ENCODE data around the gene CGNL1.

Gene CGNL1, protein sequence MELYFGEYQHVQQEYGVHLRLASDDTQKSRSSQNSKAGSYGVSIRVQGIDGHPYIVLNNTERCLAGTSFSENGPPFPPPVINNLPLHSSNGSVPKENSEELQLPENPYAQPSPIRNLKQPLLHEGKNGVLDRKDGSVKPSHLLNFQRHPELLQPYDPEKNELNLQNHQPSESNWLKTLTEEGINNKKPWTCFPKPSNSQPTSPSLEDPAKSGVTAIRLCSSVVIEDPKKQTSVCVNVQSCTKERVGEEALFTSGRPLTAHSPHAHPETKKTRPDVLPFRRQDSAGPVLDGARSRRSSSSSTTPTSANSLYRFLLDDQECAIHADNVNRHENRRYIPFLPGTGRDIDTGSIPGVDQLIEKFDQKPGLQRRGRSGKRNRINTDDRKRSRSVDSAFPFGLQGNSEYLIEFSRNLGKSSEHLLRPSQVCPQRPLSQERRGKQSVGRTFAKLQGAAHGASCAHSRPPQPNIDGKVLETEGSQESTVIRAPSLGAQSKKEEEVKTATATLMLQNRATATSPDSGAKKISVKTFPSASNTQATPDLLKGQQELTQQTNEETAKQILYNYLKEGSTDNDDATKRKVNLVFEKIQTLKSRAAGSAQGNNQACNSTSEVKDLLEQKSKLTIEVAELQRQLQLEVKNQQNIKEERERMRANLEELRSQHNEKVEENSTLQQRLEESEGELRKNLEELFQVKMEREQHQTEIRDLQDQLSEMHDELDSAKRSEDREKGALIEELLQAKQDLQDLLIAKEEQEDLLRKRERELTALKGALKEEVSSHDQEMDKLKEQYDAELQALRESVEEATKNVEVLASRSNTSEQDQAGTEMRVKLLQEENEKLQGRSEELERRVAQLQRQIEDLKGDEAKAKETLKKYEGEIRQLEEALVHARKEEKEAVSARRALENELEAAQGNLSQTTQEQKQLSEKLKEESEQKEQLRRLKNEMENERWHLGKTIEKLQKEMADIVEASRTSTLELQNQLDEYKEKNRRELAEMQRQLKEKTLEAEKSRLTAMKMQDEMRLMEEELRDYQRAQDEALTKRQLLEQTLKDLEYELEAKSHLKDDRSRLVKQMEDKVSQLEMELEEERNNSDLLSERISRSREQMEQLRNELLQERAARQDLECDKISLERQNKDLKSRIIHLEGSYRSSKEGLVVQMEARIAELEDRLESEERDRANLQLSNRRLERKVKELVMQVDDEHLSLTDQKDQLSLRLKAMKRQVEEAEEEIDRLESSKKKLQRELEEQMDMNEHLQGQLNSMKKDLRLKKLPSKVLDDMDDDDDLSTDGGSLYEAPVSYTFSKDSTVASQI

DNA sequence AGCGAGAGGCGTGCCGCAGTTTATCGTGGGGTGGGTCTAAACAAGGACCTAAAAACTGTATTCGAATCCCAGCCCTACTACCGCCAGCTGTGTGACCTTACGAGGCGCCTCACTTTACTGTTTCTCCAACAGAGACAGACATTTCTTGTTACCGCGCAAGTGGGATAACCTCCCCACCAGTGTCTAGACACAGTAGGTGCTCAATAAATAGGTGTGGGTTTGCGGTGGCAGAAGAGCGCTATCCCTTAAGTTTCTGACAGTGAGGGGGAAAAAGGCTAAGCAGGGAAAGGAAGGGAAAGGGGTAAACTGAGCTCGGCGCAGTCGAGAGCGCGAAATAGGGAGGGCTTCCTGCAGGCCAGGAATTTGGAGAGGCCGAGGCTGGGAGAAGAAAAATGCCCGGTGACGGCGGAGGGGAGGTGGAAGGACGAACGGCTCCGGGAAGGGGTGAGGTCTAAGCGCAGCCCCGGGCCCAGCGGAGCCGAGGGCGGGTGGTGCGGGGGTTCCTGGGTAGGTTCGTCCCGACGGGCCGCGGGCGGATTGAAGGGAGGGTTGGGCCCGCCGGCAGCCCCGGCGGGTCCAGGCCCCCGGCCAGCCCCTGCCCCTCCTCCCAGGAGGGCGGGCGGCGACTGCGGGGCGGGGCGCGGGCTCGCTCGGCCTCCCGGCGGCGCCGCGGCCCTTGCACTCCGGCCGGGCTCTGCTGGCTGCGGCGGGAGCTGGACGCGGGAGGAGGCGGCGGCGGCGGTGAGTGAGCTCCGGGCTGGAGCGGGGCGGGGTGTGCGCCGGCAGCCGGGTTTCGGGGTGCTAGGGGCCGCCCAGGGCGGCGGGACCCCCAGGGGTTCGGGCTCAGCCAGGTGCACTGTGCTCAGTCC, at the start of gene CGNL1:
TSS of gene CGNL1 (plus strand) at position 679 of the 869 bp plus-strand sequence. CDS start 61,495 bp downstream, outside the sequence.
- DNase-seq, result no peak

DNA sequence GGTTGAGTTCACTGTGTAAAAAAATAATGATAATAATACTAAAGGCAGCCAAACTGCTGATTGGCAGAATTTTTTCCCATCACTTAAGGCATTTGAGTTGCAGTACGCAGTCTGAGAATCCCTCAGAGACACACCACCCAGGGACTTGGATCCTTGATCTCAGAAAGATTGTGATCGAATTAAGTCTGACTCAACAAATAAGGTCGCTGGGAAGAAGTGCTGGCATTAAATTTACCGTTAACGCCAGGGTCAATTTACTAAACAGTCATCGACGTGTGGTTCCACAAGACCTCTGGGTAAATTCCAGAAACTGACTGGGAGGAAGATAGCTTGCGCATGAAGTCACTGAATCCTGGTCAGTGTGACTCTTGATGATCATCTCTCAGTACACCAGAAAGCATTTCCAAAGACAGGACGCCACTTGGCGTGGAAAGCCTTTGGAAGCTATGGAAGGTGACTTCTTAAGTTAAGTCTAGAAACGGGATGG, 48.3 kb upstream of the CGNL1 start:
- DNase-seq, result no peak

DNA sequence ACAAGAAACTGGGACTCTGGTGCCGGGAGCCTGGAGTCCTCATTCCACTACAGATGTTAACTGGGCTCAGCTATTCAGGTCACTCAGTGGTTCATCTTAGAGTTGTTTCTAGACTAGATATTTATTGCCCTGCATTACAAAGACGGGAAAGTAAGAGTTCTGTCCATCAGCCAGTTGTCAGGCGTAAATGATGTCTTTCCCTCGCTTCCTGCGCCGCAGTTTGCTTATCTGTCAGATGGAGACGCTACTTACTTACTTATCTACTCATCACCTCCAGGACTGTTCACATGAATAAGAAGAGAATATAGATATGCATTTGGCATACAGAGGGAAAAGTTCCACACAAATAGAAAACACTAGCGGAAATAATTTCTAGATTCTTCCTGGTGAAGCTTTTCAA, 47.8 kb upstream of the CGNL1 start:
- DNase-seq, result no peak

DNA sequence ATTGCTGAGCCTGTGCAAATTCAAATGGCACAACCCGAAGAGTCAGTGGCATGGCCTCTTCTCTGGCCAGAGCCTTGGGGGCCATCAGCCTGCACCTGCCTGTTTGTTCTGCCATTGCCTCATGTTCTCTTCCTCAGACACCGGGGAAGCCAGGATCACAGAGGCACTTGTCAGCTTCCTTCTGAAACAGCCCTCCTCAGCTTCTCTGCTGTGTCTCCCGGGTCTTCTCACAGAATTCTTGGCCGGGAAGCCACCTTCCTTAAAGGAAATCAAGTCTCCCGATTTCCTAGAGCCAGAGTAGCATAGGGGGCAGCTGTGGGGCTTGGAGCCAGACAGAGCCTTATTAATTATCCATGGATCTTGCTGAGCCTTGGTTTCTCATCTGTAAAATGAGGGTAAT, 47.4 kb upstream of the CGNL1 start:
- DNase-seq, result no peak

DNA sequence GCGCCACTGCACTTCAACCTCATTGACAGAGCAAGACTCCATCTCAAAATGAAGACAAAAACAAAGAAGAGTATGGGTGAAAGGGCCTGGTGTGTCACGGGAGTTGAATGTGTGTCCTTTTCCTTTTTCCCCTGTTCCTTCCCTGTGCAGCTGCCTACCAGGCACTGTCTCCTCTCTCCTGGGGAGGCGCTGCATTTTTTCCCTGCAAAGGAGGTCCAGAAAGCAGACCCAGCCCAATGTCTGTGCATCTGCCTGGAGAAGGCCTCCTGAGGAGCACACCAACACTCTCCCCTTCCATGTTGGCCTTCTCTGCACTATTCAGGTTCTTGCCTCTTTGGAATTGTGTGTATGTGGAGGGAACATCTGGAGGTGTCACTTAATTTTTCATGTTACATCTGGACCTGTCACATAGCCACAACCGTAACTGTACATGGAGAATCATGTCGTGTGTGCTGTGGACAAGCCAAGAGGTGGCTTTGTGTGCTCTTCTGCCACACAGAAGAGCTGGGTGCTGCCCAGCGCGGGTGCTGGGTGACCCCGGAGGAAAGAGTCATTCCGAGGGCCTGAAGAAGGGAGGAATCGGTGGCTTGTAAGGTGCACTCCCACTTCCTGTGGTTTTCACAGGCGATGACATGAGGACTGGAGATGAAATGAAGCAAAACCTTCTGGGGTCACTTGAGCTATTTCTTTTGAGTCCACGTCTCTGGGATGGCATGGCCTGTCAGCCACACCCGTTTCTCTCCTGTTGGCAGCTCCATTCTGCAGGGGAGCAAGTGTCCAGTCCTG, 46.5 kb upstream of the CGNL1 start:
- no peak for DNase-seq

DNA sequence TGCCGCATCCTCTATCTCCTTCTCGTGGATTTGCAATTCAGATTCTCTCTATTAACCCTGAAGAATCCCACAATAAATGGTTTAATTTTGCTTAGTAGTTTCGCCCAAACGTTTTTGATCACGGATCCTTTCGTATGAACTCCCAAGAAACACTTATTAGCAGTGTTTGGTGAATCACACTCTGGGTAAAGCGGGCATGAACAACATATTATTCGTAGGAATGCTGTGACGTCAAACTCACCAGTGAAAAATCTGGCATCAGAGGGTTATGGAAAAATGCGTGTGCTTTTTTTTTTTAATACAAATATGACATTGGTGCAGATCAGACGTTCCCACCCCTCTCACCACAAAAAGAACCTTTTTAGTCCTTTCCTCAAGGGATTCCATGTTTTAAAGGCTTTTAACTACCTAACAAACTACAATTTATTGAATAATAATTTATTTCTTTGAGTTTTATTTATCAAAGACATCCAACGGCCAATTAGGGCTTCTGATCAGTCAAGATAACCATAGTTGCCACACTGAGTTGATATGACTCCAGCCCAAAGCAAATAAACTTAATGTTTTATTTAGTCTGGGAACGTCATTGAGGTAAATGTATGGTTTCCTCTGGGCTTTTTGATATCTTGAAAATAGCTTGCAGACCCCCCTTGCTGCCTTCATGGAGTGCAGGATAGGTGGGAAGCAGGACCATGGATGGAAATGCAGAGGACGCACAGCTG, 45.5 kb upstream of the CGNL1 start:
- DNase-seq, result no peak

DNA sequence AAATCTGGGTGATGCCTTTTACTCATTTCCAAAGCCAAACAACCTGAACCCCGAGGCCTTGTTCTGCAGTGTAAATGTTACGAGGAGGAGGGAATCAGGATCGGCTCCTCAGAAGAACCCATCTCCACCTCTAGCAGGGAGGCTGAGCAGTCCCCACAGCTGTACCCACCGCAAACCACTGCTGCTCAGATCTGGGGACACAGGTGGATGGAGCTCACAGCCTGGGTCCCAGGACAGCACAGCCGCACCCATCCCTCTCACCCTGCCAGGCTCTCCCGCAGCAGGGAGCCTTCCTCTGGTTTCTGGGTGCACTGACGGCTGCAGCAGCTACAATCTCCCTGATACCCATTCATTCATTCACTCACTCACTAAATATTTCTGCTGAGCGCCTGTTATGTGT, 44.0 kb upstream of the CGNL1 start:
- DNase-seq, result no peak

DNA sequence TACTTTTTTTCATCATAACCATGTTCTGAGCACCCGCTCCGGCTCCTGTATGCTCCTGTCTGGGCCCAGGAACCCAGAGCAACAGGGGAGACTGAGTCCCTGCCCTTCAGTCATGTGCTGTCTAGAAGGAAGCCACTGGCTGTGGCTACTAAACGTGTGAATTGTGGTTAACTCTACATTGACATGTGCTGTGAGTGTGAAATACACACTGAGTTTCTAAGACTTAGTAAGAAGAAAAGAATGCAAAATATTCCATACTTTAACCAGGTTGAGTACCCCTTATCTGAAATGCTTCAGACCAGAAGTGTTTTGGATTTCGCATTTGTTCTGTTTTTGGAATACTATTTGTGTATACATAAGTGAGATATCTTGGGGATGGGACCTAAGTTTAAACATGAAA, 42.8 kb upstream of the CGNL1 start:
- no peak for DNase-seq

DNA sequence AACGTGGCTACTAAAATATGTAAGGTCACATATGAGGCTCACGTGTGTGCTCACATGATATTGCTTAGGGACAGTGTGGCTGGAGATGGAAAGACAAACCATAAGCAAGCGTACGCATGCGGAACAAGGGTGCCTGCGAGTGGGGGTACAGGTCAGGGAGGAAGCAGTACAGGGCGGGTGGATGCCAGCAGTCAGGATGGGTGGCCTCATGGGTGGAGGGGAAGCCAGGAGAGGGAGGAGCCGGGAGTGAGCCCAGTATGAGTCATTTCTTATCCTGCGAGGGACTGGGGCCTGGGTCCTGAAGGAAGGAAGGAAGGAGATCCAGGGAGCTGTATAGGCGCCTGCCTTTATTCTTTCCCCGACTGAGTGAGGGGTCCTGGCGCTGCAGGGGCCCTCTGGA, 42.0 kb upstream of the CGNL1 start:
- no peak for DNase-seq

DNA sequence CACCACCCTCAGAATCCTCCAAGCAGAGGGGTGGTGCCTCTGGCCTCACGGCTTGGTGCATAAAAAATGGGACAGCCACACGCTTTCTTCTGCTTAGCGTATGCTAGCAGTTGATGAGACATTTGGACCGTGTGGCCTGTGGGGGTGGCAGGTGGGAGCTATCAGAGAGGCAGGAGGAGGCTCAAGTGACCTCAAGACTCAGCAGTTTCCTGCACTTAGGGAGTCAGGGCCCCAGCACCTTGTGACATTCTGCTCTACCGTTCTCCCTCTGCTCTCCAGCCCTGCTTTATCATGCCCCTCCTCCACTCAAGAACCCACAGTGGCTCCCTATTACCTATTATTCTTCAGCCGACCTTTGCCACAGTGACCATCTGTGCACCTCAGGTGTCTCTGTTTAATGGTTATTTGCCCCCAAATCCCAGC, 41.0 kb upstream of the CGNL1 start:
- DNase-seq, result no peak

DNA sequence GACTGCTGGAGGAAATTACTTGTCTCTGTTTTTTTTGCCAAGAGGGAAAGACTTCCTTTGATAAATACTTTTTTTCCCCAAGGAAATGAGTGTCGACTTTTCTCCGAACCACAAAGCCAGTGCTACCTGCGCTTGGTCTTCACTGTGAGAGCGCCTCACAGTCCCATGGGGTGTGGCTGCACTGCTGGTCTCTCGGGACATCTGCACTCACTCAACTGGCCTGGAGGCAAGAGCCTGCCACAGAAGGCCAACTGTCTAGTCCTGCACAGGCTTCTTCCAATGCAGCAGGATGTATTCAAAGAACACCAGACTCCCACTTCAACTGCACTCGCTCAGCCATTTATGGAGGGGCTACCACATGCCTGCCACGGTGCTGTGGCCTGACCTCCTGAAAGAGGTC, 40.6 kb upstream of the CGNL1 start:
- DNase-seq, result no peak

DNA sequence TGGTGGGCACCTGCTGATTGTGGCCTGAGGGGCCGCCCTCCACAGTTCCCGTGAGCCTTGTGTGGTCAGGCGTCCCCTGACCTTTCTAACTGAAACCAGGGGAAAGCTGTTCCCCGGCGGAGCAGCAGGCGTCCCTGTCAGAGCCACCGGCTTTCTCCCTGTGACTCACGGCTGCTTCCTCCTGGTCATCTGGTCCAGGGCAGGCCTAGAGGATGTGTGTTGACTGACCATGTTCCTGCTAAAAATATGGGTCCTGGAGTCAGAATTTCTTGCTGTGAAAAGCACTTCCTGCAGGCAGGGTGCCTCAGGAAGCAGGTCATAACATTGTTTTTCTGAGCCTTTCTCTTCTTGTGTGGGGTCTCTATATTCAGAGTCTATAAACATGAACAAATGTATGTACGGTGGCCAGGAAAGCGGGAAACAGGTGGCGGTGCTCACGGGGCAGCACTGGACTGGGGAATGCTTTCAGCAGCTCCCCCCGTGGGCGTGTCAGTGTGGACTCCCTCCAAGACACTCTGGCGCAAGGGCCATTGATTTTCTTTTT, 38.4 kb upstream of the CGNL1 start:
- no peak for DNase-seq

DNA sequence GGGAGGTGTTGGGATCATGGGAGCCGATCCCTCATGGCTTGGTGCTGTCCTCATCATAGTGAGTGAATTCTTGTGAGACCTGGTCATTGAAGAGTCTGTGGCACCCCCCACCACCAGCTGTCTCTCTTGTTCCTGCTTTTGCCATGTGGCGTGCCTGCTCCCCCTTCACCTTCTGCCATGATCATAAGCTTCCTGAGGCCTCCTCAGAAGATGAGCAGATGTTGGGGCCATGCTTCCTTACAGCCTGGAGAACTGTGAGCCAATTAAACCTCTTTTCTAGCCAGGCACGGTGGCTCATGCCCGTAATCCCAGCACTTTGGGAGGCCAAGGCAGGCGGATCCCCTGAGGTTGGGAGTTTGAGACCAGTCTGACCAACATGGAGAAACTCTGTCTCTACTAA, 37.0 kb upstream of the CGNL1 start:
- DNase-seq, result no peak

DNA sequence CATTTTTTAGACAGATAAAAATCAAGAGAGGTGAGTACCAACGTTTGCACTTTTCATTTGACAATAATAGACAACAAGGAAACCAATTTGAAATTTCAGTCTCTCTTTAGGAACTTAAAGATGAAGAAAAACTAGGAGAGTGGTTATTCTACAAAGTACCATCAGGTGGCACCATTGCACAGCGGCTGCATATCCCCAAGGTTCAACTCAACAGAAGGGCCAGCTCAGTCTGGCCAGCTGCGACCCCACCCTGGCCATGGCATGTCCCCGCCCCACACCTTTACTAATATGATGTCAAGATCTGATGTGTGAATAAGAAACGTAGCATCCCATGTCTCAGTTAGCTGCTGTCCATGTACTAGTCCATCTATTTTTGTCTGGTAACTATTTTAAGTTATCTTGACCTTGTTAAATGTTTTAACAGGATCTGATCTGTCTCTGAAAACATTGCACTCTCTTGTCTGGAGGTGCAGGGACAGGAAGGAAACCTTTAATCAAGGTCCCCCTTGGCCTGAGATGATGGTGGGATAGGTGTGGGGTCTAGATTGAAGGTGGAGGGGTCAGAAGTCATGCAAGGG, 35.5 kb upstream of the CGNL1 start:
- peak; percentile 68 for DNase-seq

DNA sequence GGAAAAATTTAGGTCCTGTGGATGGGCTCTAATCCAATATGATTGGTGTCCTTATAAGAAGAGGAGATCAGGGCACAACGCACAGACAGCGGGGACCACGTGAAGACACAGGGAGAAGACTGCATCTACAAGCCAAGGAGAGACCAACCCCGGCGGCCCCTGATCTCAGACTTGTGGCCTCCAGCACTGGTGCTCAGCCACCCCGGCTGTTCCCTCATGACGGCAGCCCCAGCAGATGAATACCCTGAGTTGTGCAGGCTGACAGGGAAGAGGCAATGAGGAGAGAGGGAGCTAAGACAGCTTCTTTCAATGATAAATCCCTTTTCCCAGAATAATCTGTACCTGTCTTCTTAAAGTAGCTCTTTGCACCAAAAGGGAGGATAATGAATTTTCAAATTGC, 33.3 kb upstream of the CGNL1 start:
- DNase-seq, result no peak

DNA sequence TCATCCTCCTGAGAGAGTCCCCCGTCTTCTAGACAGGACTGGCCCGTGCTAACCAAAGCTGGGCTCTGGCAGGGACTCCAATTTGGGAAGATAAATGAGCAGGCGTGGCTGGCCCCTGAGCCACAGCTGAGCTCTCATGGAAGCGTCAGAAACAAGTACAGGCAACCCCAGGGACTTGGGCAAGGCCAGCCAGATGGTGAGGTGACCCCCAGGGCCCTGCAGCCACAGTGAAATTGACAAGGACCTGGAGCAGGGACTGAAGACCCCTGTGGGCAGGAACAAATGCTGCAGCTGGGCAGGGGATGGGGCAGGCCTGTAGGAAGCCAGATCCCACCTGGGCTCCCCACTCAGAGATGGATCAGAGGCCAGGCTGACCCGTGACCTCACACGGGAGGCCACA, 32.8 kb upstream of the CGNL1 start:
- DNase-seq, result no peak

DNA sequence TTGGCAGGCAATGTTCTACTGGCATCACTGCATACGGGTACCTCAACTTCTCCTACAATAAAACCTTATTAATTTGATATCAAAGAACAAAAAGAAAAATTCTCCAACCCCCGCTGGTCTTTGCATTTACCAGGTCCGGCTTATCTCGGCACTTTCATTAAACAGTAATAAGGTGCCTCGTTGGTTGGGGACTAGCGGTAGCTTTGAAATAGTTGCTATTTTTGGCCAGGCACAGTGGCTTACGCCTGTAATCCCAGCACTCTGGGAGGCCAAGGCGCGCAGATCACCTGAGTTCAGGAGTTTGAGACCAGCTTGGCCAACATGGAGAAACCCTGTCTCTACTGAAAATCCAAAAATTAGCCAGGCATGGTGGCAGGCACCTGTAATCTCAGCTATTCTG, 32.0 kb upstream of the CGNL1 start:
- DNase-seq, result no peak

DNA sequence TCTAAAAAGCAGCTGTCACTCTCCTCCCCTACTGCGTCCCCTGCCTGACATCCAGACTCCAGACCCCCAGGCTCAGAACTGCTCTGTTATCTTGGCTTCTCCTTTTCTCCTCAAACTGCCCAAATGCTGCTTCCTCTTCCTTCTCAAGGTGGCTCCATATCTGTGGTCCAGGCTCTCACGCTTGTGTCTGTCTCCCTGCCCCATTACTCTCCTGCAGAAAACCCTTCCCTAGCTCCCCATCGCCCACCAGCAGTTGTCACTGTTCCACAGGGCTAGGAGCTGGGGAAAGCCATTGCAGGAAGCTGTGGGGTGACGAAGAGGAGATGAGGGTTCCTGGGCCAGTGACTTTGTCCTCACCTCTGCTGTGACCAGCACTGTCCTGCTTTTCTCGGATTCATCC, 30.7 kb upstream of the CGNL1 start:
- DNase-seq, result no peak

DNA sequence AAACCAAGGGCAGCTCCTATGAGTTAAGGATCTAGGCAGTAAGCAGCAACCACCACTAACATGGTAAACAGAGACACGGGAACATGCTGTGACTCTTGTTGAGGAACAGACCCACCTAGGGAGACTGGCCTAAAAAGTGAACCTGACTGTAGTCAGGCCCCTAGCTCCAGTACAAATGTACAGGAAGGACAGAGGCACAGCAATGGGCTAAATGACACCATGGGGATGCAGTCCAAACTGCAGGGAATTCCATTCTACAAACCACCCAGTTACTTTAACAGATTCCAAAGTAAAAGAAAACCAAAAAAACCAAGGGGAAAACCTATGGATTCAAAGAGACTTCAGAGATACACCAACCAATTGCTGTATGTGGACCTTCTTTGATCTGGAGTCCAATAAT, 28.2 kb upstream of the CGNL1 start:
- no peak for DNase-seq
